GM23338 (cell line): ENCODE data around the gene EIF3F. TPM values are rescaled to one million over a fixed set of nuclear protein-coding genes. Genes with fewer than 3 reads are reported as not detected.

Source experiments
- ATAC-seq: fragments of 200-7000 bp; cut with Tn5 transposase; 3 replicates; pipeline ENCODE4 v1.9.1; 2020
- DNase-seq: peaks from one replicate; pipeline ENCODE4 v3.0.0-alpha.2; 2015; ENCODE audit warnings: low spot score
- H2AFZ ChIP-seq: fragments of 200-600 bp; sonication (generic); 2 replicates; pipeline ENCODE4 v1.8.0; 2016; ENCODE audit warnings: antibody characterized with exemption, mild to moderate bottlenecking, moderate library complexity
- H3F3A ChIP-seq: fragments of 200-600 bp; sonication (generic); replicated peaks from 2 replicates; pipeline ENCODE4 v1.8.0; 2017; ENCODE audit warnings: antibody characterized with exemption, mixed run types, low read depth
- H3K27ac ChIP-seq: fragments of 200-600 bp; sonication (generic); 2 replicates; pipeline ENCODE4 v1.6.1; 2016; ENCODE audit warnings: low read depth
- H3K27me3 ChIP-seq: fragments of 200-600 bp; sonication (generic); 2 replicates; pipeline ENCODE4 v1.8.0; 2016; ENCODE audit warnings: mild to moderate bottlenecking, mixed run types, moderate library complexity; ENCODE audit not compliant: insufficient read depth
- H3K36me3 ChIP-seq: fragments of 200-600 bp; sonication (generic); 2 replicates; pipeline ENCODE4 v1.8.0; 2016; ENCODE audit warnings: mild to moderate bottlenecking; ENCODE audit not compliant: insufficient read depth
- H3K4me1 ChIP-seq: fragments of 200-600 bp; sonication (generic); 2 replicates; pipeline ENCODE4 v1.8.0; 2016; ENCODE audit warnings: mild to moderate bottlenecking, moderate library complexity; ENCODE audit not compliant: insufficient read depth
- H3K4me2 ChIP-seq: fragments of 200-600 bp; sonication (generic); 2 replicates; pipeline ENCODE4 v1.7.1; 2017; ENCODE audit warnings: mixed run types
- H3K4me3 ChIP-seq: fragments of 200-600 bp; sonication (generic); 2 replicates; pipeline ENCODE4 v1.6.1; 2016; ENCODE audit warnings: mixed run types
- H3K79me2 ChIP-seq: fragments of 200-600 bp; sonication (generic); replicated peaks from 2 replicates; pipeline ENCODE4 v1.8.0; 2017; ENCODE audit warnings: mild to moderate bottlenecking; ENCODE audit not compliant: insufficient read depth
- H3K9me2 ChIP-seq: fragments of 200-600 bp; sonication (generic); 2 replicates; pipeline ENCODE4 v1.8.0; 2017; ENCODE audit not compliant: insufficient read depth
- H4K20me1 ChIP-seq: fragments of 200-600 bp; sonication (generic); replicated peaks from 2 replicates; pipeline ENCODE4 v1.8.0; 2017; ENCODE audit warnings: mild to moderate bottlenecking; ENCODE audit not compliant: insufficient read depth
- H3K27ac Mint-ChIP-seq: 2 replicates; pipeline ENCODE4 v1.8.0; 2020; ENCODE audit warnings: inconsistent platforms, mild to moderate bottlenecking, moderate library complexity, mixed read lengths
- H3K27me3 Mint-ChIP-seq: 3 replicates; pipeline ENCODE4 v1.8.0; 2022; ENCODE audit warnings: low read depth, mild to moderate bottlenecking, moderate library complexity, mixed read lengths, inconsistent platforms; ENCODE audit not compliant: insufficient read depth, poor library complexity
- H3K36me3 Mint-ChIP-seq: 3 replicates; pipeline ENCODE4 v1.8.0; 2021; ENCODE audit warnings: low read depth, mild to moderate bottlenecking, inconsistent platforms, moderate library complexity, mixed read lengths
- H3K4me1 Mint-ChIP-seq: 3 replicates; pipeline ENCODE4 v1.8.0; 2020; ENCODE audit warnings: mild to moderate bottlenecking, inconsistent platforms, mixed read lengths
- H3K4me3 Mint-ChIP-seq: 3 replicates; pipeline ENCODE4 v1.8.0; 2021; ENCODE audit warnings: moderate library complexity, mild to moderate bottlenecking, inconsistent platforms, mixed read lengths
- H3K9me3 Mint-ChIP-seq: 3 replicates; pipeline ENCODE4 v1.8.0; 2020; ENCODE audit warnings: moderate library complexity, mild to moderate bottlenecking, inconsistent platforms, mixed read lengths
- CREB1 ChIP-seq: fragments of 250-450 bp; sonication (Bioruptor Pico); IDR thresholded peaks from 2 replicates; pipeline ENCODE4 v1.5.0; 2020; ENCODE audit warnings: low read depth, mild to moderate bottlenecking, moderate library complexity
- ETS1 ChIP-seq: IDR thresholded peaks from 2 replicates; pipeline ENCODE4 v1.6.1; 2016; ENCODE audit warnings: antibody characterized with exemption
- EZH2 ChIP-seq: fragments of 200-600 bp; sonication (generic); IDR thresholded peaks from one replicate; pipeline ENCODE4 v1.8.0; 2017; ENCODE audit warnings: antibody characterized with exemption, mild to moderate bottlenecking, low read depth; ENCODE audit not compliant: unreplicated experiment
- JUNB ChIP-seq: IDR thresholded peaks from one replicate; pipeline ENCODE4 v1.6.1; 2016; ENCODE audit warnings: antibody characterized with exemption; ENCODE audit not compliant: unreplicated experiment
- NANOG ChIP-seq: IDR thresholded peaks from 2 replicates; pipeline ENCODE4 v1.6.1; 2016; ENCODE audit warnings: antibody characterized with exemption, borderline replicate concordance
- REST ChIP-seq: IDR thresholded peaks from one replicate; pipeline ENCODE4 v1.6.1; 2018; ENCODE audit warnings: antibody characterized with exemption; ENCODE audit not compliant: unreplicated experiment
- STAT1 ChIP-seq: IDR thresholded peaks from one replicate; pipeline ENCODE4 v1.6.1; 2016; ENCODE audit warnings: antibody characterized with exemption; ENCODE audit not compliant: unreplicated experiment
- ZNF114 ChIP-seq: fragments of 250-450 bp; sonication (Bioruptor Pico); IDR thresholded peaks from 2 replicates; pipeline ENCODE4 v1.5.0; 2020; ENCODE audit warnings: mild to moderate bottlenecking, moderate library complexity
- polyA plus RNA-seq: library from polyadenylated mRNA; unstranded; fragments of >200 nt; fragmentation: Nextera tagmentation; extraction: Ambion mirVana; gene quantifications from 2 replicates; pipeline ENCODE4 v1.2.1, GENCODE V29; 2016
- total RNA-seq: library from RNA; depleted of rRNA; stranded (reverse); fragments of >200 nt; shearing (Covaris generic); gene quantifications from 2 replicates; pipeline ENCODE4 v1.2.3, GENCODE V29; 2014

Gene EIF3F
- total and polyA plus RNA-seq, 2 experiments from 2014 or later: 237 to 555 TPM

- TF ChIP-seq EZH2: no peak
These were observed 39.8 kb downstream of the EIF3F start (continued) for GRCh38 chr11:8026982-8027381.

GRCh38 chr11:8028766-8029165, 41.6 kb downstream of the EIF3F start:
- H3K27me3 Mint-ChIP-seq: peaks cover 5% of the 10 kb centered on the region

More at GRCh38 chr11:8028766-8029165, 41.6 kb downstream of the EIF3F start:
- Mint-ChIP-seq H3K4me1 (peaks cover 15% of the 10 kb centered on the region), H3K4me3 (no peak overlapping the region), H3K9me3 (no peaks in the 10 kb centered on the region), H3K27ac (no peak overlapping the region), H3K36me3 (no peaks in the 10 kb centered on the region)
- no peaks in the 10 kb centered on the region for H3K79me2 ChIP-seq
- no peak for DNase-seq
- no peak overlapping the region for H3K4me2 ChIP-seq
- no peaks in the 10 kb centered on the region for H4K20me1 ChIP-seq
- H3F3A ChIP-seq: 0 out of 2 replicates have a peak, but pooled peaks cover 3% of the 10 kb centered on the region
- no peaks in the 10 kb centered on the region for H3K27me3 ChIP-seq
- H3K4me1 ChIP-seq: peaks cover 9% of the 10 kb centered on the region; the same call in 1 of the 2 replicates
- no peaks in the 10 kb centered on the region for H3K9me2 ChIP-seq
- TF ChIP-seq NANOG (no peak), ZNF114 (no peak), STAT1 (no peak), ETS1 (no peak), JUNB (no peak), REST (no peak), CREB1 (CRISPR knock-in tag) (no peak)
- no peak overlapping the region for H3K4me3 ChIP-seq
- ATAC-seq: no peak
- H3K36me3 ChIP-seq: no peaks in the 10 kb centered on the region
- H2AFZ ChIP-seq: no peak overlapping the region
- H3K27ac ChIP-seq: no peak overlapping the region
